ENCODE measurements around the gene RABAC1. TPM values are rescaled to one million over a fixed set of nuclear protein-coding genes. Genes with fewer than 3 reads are reported as not detected.

RABAC1 gene
- total and polyA plus RNA-seq, 9 of the 15 experiments (the other 6 are each of a cell fraction or from before 2014, with no cell fraction given) = 2.4 to 28.1 (median 9.3) TPM

GRCh38 chr19:41934849-41935374, 24.2 kb downstream of the RABAC1 start (continued):
- TF ChIP-seq ESRRA (IDR thresholded peaks at IDR 0.05; ENCODE audit: borderline replicate concordance, low read depth) = peak; percentile 59; the same call in 1 of the 2 replicates
- TF ChIP-seq CC2D1A (IDR thresholded peaks at IDR 0.05) = peak; percentile 46; the same call in 1 of the 2 replicates
- 0 out of 2 replicates have a peak, but pooled peaks have one; percentile 18 for TF ChIP-seq DPF2 (IDR thresholded peaks at IDR 0.05)
- TF ChIP-seq, protein P1, sequence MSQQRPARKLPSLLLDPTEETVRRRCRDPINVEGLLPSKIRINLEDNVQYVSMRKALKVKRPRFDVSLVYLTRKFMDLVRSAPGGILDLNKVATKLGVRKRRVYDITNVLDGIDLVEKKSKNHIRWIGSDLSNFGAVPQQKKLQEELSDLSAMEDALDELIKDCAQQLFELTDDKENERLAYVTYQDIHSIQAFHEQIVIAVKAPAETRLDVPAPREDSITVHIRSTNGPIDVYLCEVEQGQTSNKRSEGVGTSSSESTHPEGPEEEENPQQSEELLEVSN (IDR thresholded peaks at IDR 0.05; ENCODE audit: borderline replicate concordance in 1 of 2, extremely low read depth in 1 of 2, insufficient read depth in 1 of 2, insufficient read length in 1 of 2, low read depth in 1 of 2, low read length in 1 of 2, poor library complexity in 1 of 2, severe bottlenecking in 1 of 2) = no peak
- no peak for TF ChIP-seq NR2C2 (CRISPR knock-in tag; IDR thresholded peaks at IDR 0.05)
- TF ChIP-seq NR2C2 (tag; IDR thresholded peaks at IDR 0.05) = no peak
- TF ChIP-seq, protein P2, sequence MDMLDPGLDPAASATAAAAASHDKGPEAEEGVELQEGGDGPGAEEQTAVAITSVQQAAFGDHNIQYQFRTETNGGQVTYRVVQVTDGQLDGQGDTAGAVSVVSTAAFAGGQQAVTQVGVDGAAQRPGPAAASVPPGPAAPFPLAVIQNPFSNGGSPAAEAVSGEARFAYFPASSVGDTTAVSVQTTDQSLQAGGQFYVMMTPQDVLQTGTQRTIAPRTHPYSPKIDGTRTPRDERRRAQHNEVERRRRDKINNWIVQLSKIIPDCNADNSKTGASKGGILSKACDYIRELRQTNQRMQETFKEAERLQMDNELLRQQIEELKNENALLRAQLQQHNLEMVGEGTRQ (CRISPR knock-in tag; IDR thresholded peaks at IDR 0.05) = no peak
- peak in 1 of 2 experiments; percentile 47; a peak in 1 of 4 replicates for TF ChIP-seq MAZ (CRISPR knock-in tag; conservative IDR thresholded peaks at IDR 0.05 in 1 of 2, IDR thresholded peaks at IDR 0.05 in 1 of 2)
- peak in 1 of 2 experiments; percentile 47; a peak in 1 of 4 replicates for TF ChIP-seq MLLT1 (IDR thresholded peaks at IDR 0.05)
- TF ChIP-seq SMC3 (conservative IDR thresholded peaks at IDR 0.05; ENCODE audit: insufficient read depth, low read depth, low read length) = peak; percentile 56
- no peak for TF ChIP-seq ZNF24 (IDR thresholded peaks at IDR 0.05)
- no peak for TF ChIP-seq U2AF2 (optimal IDR thresholded peaks at IDR 0.05; ENCODE audit: low read depth, low read length)
- TF ChIP-seq, protein P3, sequence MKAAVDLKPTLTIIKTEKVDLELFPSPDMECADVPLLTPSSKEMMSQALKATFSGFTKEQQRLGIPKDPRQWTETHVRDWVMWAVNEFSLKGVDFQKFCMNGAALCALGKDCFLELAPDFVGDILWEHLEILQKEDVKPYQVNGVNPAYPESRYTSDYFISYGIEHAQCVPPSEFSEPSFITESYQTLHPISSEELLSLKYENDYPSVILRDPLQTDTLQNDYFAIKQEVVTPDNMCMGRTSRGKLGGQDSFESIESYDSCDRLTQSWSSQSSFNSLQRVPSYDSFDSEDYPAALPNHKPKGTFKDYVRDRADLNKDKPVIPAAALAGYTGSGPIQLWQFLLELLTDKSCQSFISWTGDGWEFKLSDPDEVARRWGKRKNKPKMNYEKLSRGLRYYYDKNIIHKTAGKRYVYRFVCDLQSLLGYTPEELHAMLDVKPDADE (conservative IDR thresholded peaks at IDR 0.05; ENCODE audit: control insufficient read depth, low read depth, low read length) = no peak
- TF ChIP-seq ZBTB7A (IDR thresholded peaks at IDR 0.05; ENCODE audit: borderline replicate concordance, control insufficient read depth, low read depth, low read length) = peak; percentile 74
- TF ChIP-seq CTCFL (IDR thresholded peaks at IDR 0.05; ENCODE audit: borderline replicate concordance, insufficient read depth, low read depth, low read length, poor library complexity, severe bottlenecking) = peak; percentile 45
- peak; percentile 21; the same call in 1 of the 2 replicates for TF ChIP-seq MTA2 (IDR thresholded peaks at IDR 0.05; ENCODE audit: low read depth)
